GM23248 (cell line): ENCODE data around the gene RABL3. TPM values are rescaled to one million over a fixed set of nuclear protein-coding genes. Genes with fewer than 3 reads are reported as not detected.
A peak's percentile ranks its signal among the peaks of the same experiment; 100 is the strongest.

Source experiments
- DNase-seq: peaks from one replicate; pipeline ENCODE4 v3.0.0-alpha.2; 2015
- H2AFZ ChIP-seq: fragments of 200-600 bp; sonication (generic); 2 replicates; pipeline ENCODE4 v1.6.1; 2016; ENCODE audit warnings: antibody characterized with exemption
- H3F3A ChIP-seq: fragments of 200-600 bp; sonication (generic); 2 replicates; pipeline ENCODE4 v1.6.1; 2016; ENCODE audit warnings: mild to moderate bottlenecking, antibody characterized with exemption, mixed run types; ENCODE audit not compliant: insufficient read depth
- H3K27ac ChIP-seq: fragments of 200-600 bp; sonication (generic); 2 replicates; pipeline ENCODE4 v1.5.1; 2016; ENCODE audit warnings: mild to moderate bottlenecking
- H3K27me3 ChIP-seq: fragments of 200-600 bp; sonication (generic); replicated peaks from 2 replicates; pipeline ENCODE4 v1.6.1; 2016; ENCODE audit warnings: mild to moderate bottlenecking; ENCODE audit not compliant: insufficient read depth
- H3K36me3 ChIP-seq: fragments of 200-600 bp; sonication (generic); 2 replicates; pipeline ENCODE4 v1.6.1; 2016; ENCODE audit warnings: low read depth, mild to moderate bottlenecking
- H3K4me1 ChIP-seq: fragments of 200-600 bp; sonication (generic); 2 replicates; pipeline ENCODE4 v1.6.1; 2016; ENCODE audit warnings: mild to moderate bottlenecking; ENCODE audit not compliant: insufficient read depth
- H3K4me2 ChIP-seq: fragments of 200-600 bp; sonication (generic); one replicate; pipeline ENCODE4 v1.6.1; 2016; ENCODE audit warnings: mild to moderate bottlenecking; ENCODE audit not compliant: unreplicated experiment
- H3K4me3 ChIP-seq: fragments of 200-600 bp; sonication (generic); 2 replicates; pipeline ENCODE4 v1.5.1; 2016; ENCODE audit warnings: mild to moderate bottlenecking
- H3K79me2 ChIP-seq: fragments of 200-600 bp; sonication (generic); 2 replicates; pipeline ENCODE4 v1.6.1; 2016; ENCODE audit warnings: mild to moderate bottlenecking; ENCODE audit not compliant: insufficient read depth
- H3K9ac ChIP-seq: fragments of 200-600 bp; sonication (generic); 2 replicates; pipeline ENCODE4 v1.6.1; 2016; ENCODE audit warnings: mild to moderate bottlenecking
- H3K9me2 ChIP-seq: fragments of 200-600 bp; sonication (generic); 2 replicates; pipeline ENCODE4 v1.6.1; 2016; ENCODE audit warnings: mixed run types, mild to moderate bottlenecking, moderate library complexity; ENCODE audit not compliant: insufficient read depth
- H3K9me3 ChIP-seq: fragments of 200-600 bp; sonication (generic); one replicate; pipeline ENCODE4 v1.6.1; 2017; ENCODE audit warnings: low read depth
- H4K20me1 ChIP-seq: fragments of 200-600 bp; sonication (generic); 2 replicates; pipeline ENCODE4 v1.6.0; 2016; ENCODE audit not compliant: insufficient read depth
- EZH2 ChIP-seq: fragments of 200-600 bp; sonication (generic); IDR thresholded peaks from 2 replicates; pipeline ENCODE4 v1.6.1; 2018; ENCODE audit warnings: antibody characterized with exemption, mild to moderate bottlenecking; ENCODE audit not compliant: insufficient read depth, poor library complexity, severe bottlenecking
- EZH2phosphoT487 ChIP-seq: fragments of 200-600 bp; sonication (generic); IDR thresholded peaks from 2 replicates; pipeline ENCODE4 v1.6.1; 2018; ENCODE audit warnings: antibody characterized with exemption, moderate library complexity, mild to moderate bottlenecking, low read depth; ENCODE audit not compliant: insufficient read depth
- WGBS, 2 experiments: methylation state at CpG; one replicate each; pipeline ENCODE4 v1.1.6; 2015 to 2017; ENCODE audit warnings: low lambda C conversion rate in 2 of 2, low coverage in 1 of 2; ENCODE audit errors: missing lambda C conversion rate in 2 of 2; 5-methylcytosine and 5-hydroxymethylcytosine counted together
- in situ Hi-C: fragments of 300-500 bp; cut with MboI; formaldehyde crosslinking; loops from 2 replicates; pipeline ENCODE4 v1.15.0; 2020
- polyA plus RNA-seq: library from polyadenylated mRNA; unstranded; fragments of >200 nt; fragmentation: Nextera tagmentation; extraction: Ambion mirVana; gene quantifications from 2 replicates; pipeline ENCODE4 v1.2.1, GENCODE V29; 2016
- total RNA-seq: library from RNA; depleted of rRNA; stranded (reverse); fragments of >200 nt; shearing (Covaris generic); gene quantifications from 2 replicates; pipeline ENCODE4 v1.2.3, GENCODE V29; 2014

The RABL3 gene
- total and polyA plus RNA-seq, 2 experiments from 2014 or later: 17.2 to 27.4 TPM

- Histone ChIP-seq H3K9ac (no peak overlapping the region), H3K36me3 (0 out of 2 replicates have a peak, but pooled peaks cover 6% of the 10 kb centered on the region), H3K79me2 (peaks cover 92% of the 10 kb centered on the region), H3F3A (peaks cover 13% of the 10 kb centered on the region; the same call in 1 of the 2 replicates), H3K9me3 (no peaks in the 10 kb centered on the region), H3K4me2 (no peak overlapping the region), H3K4me1 (peaks cover 10% of the 10 kb centered on the region), H4K20me1 (no peaks in the 10 kb centered on the region), H3K4me3 (no peak overlapping the region), H3K27me3 (no peaks in the 10 kb centered on the region), H2AFZ (no peak overlapping the region), H3K27ac (no peak overlapping the region), H3K9me2 (no peaks in the 10 kb centered on the region)
- in situ Hi-C loops: no loop called here
- WGBS, 2 experiments: 92 to 100% methylated on average over 2 of the region's 2 CpGs
- DNase-seq: no peak
- no peak for TF ChIP-seq EZH2phosphoT487
- TF ChIP-seq EZH2: no peak
Measured at GRCh38 chr3:120756061-120756460, 13.7 kb upstream of the RABL3 start.

GRCh38 chr3:120753810-120754209 lies 11.5 kb upstream of the RABL3 start:
- no peaks in the 10 kb centered on the region for H3K27me3 ChIP-seq
- peak overlapping the region; percentile 23; the same call in 1 of the 2 replicates for H2AFZ ChIP-seq
- peaks cover 86% of the 10 kb centered on the region for H3K79me2 ChIP-seq
- no peaks in the 10 kb centered on the region for H4K20me1 ChIP-seq
- peak overlapping the region; percentile 43 for H3K27ac ChIP-seq
- in situ Hi-C loops: no loop called here
- H3K4me3 ChIP-seq: no peak overlapping the region
- H3K9ac ChIP-seq: no peak overlapping the region
- peaks cover 10% of the 10 kb centered on the region for H3K4me1 ChIP-seq
- H3K36me3 ChIP-seq: 0 out of 2 replicates have a peak, but pooled peaks cover 10% of the 10 kb centered on the region
- peaks cover 13% of the 10 kb centered on the region; the same call in 1 of the 2 replicates for H3F3A ChIP-seq
- no peaks in the 10 kb centered on the region for H3K9me3 ChIP-seq
- H3K4me2 ChIP-seq: no peak overlapping the region
- no peaks in the 10 kb centered on the region for H3K9me2 ChIP-seq
- peak; percentile 36 for DNase-seq
- TF ChIP-seq EZH2: no peak
- no peak for TF ChIP-seq EZH2phosphoT487

GRCh38 chr3:120752865-120753264 lies 10.5 kb upstream of the RABL3 start:
- no peak overlapping the region for H3K9ac ChIP-seq
- in situ Hi-C loops: no loop called here

DNA sequence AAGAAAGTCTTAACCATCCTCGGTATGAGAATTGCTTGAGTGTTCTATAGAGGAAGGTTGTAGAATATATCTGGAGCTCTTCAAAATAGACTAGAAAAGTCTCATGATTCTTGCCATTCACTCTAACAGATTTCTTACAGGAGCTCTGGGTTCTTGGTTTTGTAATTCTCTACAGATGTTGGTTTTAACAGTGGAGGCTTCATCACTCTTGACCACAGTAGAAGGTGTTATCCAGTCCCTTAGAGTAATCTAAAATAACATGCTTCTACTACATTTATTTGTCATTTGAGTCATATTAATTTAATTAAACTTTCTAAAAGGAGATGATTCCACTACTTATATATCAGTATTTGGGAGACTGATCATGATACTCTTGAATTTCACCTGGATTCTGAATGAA lies 9.9 kb upstream of the RABL3 start:
- Histone ChIP-seq H3K4me1 (peaks cover 10% of the 10 kb centered on the region), H3K9me3 (no peaks in the 10 kb centered on the region), H4K20me1 (no peaks in the 10 kb centered on the region), H3F3A (peaks cover 13% of the 10 kb centered on the region; the same call in 1 of the 2 replicates), H3K4me2 (no peak overlapping the region), H3K36me3 (0 out of 2 replicates have a peak, but pooled peaks cover 10% of the 10 kb centered on the region), H3K9ac (no peak overlapping the region), H3K4me3 (no peak overlapping the region), H3K27ac (no peak overlapping the region), H3K27me3 (no peaks in the 10 kb centered on the region), H3K9me2 (no peaks in the 10 kb centered on the region), H2AFZ (no peak overlapping the region), H3K79me2 (peaks cover 79% of the 10 kb centered on the region)
- in situ Hi-C loops: no loop called here
- TF ChIP-seq EZH2: no peak
- TF ChIP-seq EZH2phosphoT487: no peak
- 95 to 100% methylated on average over 1 of the region's 1 CpG for WGBS, 2 experiments
- no peak for DNase-seq

More at GRCh38 chr3:120752865-120753264, 10.5 kb upstream of the RABL3 start:
- no peak for TF ChIP-seq EZH2
- no peak for TF ChIP-seq EZH2phosphoT487
- H2AFZ ChIP-seq: no peak overlapping the region
- H3K4me2 ChIP-seq: no peak overlapping the region
- H3K9me3 ChIP-seq: no peaks in the 10 kb centered on the region
- peaks cover 13% of the 10 kb centered on the region; the same call in 1 of the 2 replicates for H3F3A ChIP-seq
- no peak for DNase-seq
- no peaks in the 10 kb centered on the region for H3K9me2 ChIP-seq
- H3K27me3 ChIP-seq: no peaks in the 10 kb centered on the region
- no peak overlapping the region for H3K27ac ChIP-seq
- H3K36me3 ChIP-seq: 0 out of 2 replicates have a peak, but pooled peaks cover 10% of the 10 kb centered on the region
- H3K79me2 ChIP-seq: peaks cover 81% of the 10 kb centered on the region
- H3K4me1 ChIP-seq: peaks cover 10% of the 10 kb centered on the region
- no peak overlapping the region for H3K4me3 ChIP-seq
- no peaks in the 10 kb centered on the region for H4K20me1 ChIP-seq
- WGBS, 2 experiments: 90 to 99% methylated on average over 2 of the region's 2 CpGs
